Measurements from ENCODE around the gene KIAA1328. TPM values are rescaled to one million over a fixed set of nuclear protein-coding genes. Genes with fewer than 3 reads are reported as not detected.

The KIAA1328 gene
- total RNA-seq: 17.2 TPM

DNA sequence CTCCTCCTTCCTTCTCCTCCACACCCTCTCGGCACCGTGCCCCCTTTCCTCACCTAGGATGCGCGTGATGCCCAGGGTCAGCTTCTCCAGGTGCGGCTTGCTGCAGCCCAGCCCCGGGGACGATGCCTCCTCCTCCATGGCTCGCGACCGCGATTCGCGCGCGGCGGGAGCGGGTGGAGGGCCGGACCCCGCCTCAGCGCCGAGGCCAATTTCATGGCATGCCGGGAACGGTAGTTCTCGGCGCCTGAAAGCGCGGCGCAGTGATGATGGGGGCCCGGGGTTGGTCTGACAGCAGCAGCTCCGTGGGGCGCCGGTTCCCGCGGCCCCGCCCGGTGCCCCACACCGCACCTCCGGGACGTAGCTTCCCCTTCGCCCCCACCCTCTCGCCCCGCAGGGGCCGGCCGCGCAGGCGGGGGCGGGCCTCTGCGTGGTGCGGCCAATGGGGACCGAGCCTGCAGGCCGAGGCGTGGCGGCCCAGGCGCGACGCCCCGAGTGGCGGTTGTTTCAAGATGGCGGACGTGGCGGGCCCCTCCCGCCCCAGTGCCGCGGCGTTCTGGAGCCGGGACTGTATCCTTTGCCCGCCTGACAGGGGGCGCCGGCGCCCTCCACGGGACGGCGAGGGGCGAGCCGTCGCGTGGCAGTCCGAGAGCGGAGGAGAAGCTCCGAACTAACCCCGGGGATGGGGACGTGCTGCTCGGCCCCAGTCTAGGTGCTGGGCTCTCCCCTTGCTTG, at the start of gene KIAA1328, which contains the start of gene TPGS2:
Gene KIAA1328 (plus strand): TSS at position 498 of the 732 bp plus-strand sequence. CDS start 12 bp downstream, at position 510.
Gene TPGS2 (minus strand): TSS at position 373 of the 732 bp plus-strand sequence. CDS start 235 bp downstream, at position 138.
- Histone ChIP-seq H3K9me3 (no peaks in the 10 kb centered on the region), H3K36me3 (no peaks in the 10 kb centered on the region), H3K27ac (peak within 1 kb of the TSS; percentile 84), H3K27me3 (no peaks in the 10 kb centered on the region), H3K4me1 (peaks cover 34% of the 10 kb centered on the region), H3K4me3 (peak within 1 kb of the TSS; percentile 81 to 95)
- DNase-seq (ENCODE audit: extremely low spot score in 2 of 2): no peak
- TF ChIP-seq, protein P1, sequence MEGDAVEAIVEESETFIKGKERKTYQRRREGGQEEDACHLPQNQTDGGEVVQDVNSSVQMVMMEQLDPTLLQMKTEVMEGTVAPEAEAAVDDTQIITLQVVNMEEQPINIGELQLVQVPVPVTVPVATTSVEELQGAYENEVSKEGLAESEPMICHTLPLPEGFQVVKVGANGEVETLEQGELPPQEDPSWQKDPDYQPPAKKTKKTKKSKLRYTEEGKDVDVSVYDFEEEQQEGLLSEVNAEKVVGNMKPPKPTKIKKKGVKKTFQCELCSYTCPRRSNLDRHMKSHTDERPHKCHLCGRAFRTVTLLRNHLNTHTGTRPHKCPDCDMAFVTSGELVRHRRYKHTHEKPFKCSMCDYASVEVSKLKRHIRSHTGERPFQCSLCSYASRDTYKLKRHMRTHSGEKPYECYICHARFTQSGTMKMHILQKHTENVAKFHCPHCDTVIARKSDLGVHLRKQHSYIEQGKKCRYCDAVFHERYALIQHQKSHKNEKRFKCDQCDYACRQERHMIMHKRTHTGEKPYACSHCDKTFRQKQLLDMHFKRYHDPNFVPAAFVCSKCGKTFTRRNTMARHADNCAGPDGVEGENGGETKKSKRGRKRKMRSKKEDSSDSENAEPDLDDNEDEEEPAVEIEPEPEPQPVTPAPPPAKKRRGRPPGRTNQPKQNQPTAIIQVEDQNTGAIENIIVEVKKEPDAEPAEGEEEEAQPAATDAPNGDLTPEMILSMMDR (IDR thresholded peaks at IDR 0.05): peak in 1 of 3 experiments; percentile 28
- TF ChIP-seq POLR2A (IDR thresholded peaks at IDR 0.05) (peak in 1 of 2 donors; percentile 20), POLR2AphosphoS5 (IDR thresholded peaks at IDR 0.05; ENCODE audit: insufficient read depth in 1 of 2, low read depth in 1 of 2) (peak; percentile 6 to 72)
- intact Hi-C loops (cut with DNase I): no loop called here

DNA sequence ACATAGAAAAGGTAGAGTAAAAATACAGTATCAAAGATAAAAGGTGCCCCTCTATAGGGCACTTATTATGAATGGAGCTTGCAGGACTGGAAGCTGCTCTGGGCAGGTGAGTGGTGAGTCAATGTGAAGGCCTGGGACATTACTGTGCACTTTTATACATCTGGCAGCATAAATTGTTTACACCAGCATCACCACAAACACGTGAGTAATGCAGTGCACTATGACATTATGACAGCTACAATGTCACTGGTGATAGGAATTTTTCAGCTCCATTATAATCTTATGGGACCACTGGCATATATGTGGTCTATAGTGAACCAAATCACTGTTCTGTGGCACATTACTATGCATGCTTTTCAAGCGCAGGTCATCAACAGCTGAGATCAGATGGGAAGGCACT, 48.2 kb upstream of the KIAA1328 start:
- TF ChIP-seq POLR2A (IDR thresholded peaks at IDR 0.05) (no peak), POLR2AphosphoS5 (IDR thresholded peaks at IDR 0.05; ENCODE audit: insufficient read depth in 1 of 2, low read depth in 1 of 2) (no peak)
- TF ChIP-seq, protein P1 (IDR thresholded peaks at IDR 0.05): no peak
- Histone ChIP-seq H3K4me3 (no peak overlapping the region), H3K27ac (no peak overlapping the region), H3K27me3 (no peaks in the 10 kb centered on the region), H3K4me1 (no peaks in the 10 kb centered on the region), H3K9me3 (no peaks in the 10 kb centered on the region), H3K36me3 (no peaks in the 10 kb centered on the region)
- no peak for DNase-seq (ENCODE audit: extremely low spot score in 2 of 2)
- intact Hi-C loops (cut with DNase I): no loop called here

DNA sequence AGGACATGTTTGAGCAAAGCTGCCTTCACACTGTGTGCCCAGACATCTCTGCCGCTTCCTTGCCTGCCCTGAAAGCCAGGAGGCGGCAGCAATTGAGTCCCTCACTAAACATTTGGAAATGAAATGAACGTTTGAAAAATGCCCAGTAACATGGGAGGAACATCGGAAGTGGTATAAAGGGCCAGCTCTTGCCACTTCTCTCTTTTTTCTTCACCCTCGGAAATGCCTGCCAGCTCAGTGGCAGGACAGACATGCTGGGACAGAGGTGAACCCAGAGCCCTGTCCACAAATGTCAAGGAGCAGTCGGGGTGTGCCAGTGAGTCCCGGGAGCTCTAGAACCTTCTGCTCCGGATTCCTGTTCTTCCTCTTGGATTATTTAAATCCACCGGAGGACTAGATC, 46.2 kb upstream of the KIAA1328 start:
- intact Hi-C loops (cut with DNase I): no loop called here
- Histone ChIP-seq H3K4me1 (peaks cover 15% of the 10 kb centered on the region), H3K27ac (no peak overlapping the region), H3K36me3 (no peaks in the 10 kb centered on the region), H3K27me3 (no peaks in the 10 kb centered on the region), H3K4me3 (no peak overlapping the region), H3K9me3 (no peaks in the 10 kb centered on the region)
- no peak for DNase-seq (ENCODE audit: extremely low spot score in 2 of 2)
- no peak for TF ChIP-seq POLR2A (IDR thresholded peaks at IDR 0.05)
- no peak for TF ChIP-seq POLR2AphosphoS5 (IDR thresholded peaks at IDR 0.05; ENCODE audit: insufficient read depth in 1 of 2, low read depth in 1 of 2)
- TF ChIP-seq, protein P1 (IDR thresholded peaks at IDR 0.05): no peak

DNA sequence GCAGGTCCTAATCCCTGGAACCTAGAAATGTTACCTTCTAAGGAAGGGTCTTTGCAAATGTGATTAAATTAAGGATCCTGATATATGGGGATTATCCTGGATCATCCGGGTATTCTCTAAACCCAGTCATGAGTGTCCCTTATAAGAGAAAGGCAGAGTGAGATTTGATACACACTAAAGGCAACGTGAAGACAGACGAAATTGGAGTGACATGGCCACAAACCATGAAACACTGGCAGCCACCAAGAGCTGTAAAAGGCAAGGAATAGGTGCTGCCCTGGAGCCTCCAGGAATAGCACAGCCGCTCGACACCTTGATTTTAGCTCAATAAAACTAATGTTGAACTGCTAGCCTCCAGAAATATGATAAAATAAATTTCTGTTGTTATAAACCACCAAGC, 45.1 kb upstream of the KIAA1328 start:
- intact Hi-C loops (cut with DNase I): no loop called here

More for the DNA sequence above, 45.1 kb upstream of the KIAA1328 start:
- no peaks in the 10 kb centered on the region for H3K9me3 ChIP-seq
- H3K36me3 ChIP-seq: no peaks in the 10 kb centered on the region
- H3K27me3 ChIP-seq: no peaks in the 10 kb centered on the region
- peaks cover 15% of the 10 kb centered on the region for H3K4me1 ChIP-seq
- TF ChIP-seq, protein P1 (IDR thresholded peaks at IDR 0.05): no peak
- no peak for TF ChIP-seq POLR2AphosphoS5 (IDR thresholded peaks at IDR 0.05; ENCODE audit: insufficient read depth in 1 of 2, low read depth in 1 of 2)
- TF ChIP-seq POLR2A (IDR thresholded peaks at IDR 0.05): no peak
- no peak overlapping the region for H3K4me3 ChIP-seq
- no peak for DNase-seq (ENCODE audit: extremely low spot score in 2 of 2)
- no peak overlapping the region for H3K27ac ChIP-seq

Data from vagina (tissue), 2 donors.